CD14-positive monocyte (primary cell): Measurements from ENCODE around the gene ST3GAL3. TPM values are rescaled to one million over a fixed set of nuclear protein-coding genes. Genes with fewer than 3 reads are reported as not detected.
A peak's percentile ranks its signal among the peaks of the same experiment; 100 is the strongest.

ENCODE experiments used
- DNase-seq, 3 donors: peaks; one replicate each; pipeline ENCODE4 v3.0.0-alpha.2; 2011 to 2022
- H2AFZ ChIP-seq: 2 replicates; pipeline ENCODE4 v1.6.0; 2012; ENCODE audit warnings: mild to moderate bottlenecking, low read depth, low read length, inconsistent platforms; ENCODE audit not compliant: insufficient read depth, poor library complexity, severe bottlenecking
- H3K27ac ChIP-seq, 2 donors: 1 replicate in 1 of 2; 2 replicates in 1 of 2; pipeline ENCODE4 v1.5.1; 2012 to 2013; ENCODE audit warnings: low read length in 2 of 2, control low read depth in 1 of 2, inconsistent platforms in 1 of 2, low read depth in 1 of 2, mild to moderate bottlenecking in 1 of 2
- H3K27me3 ChIP-seq, 2 donors: one replicate each; pipeline versions ENCODE4 v1.6.0 to v1.6.1; 2011 to 2013; ENCODE audit warnings: low read length in 2 of 2; ENCODE audit not compliant: control insufficient read depth in 2 of 2, insufficient read depth in 2 of 2
- H3K36me3 ChIP-seq, 2 donors: replicated peaks in 1 of 2; 1 replicate in 1 of 2; 2 replicates in 1 of 2; pipeline versions ENCODE4 v1.5.1 to v1.6.1; 2012 to 2013; ENCODE audit warnings: low read length in 2 of 2, control low read depth in 1 of 2, inconsistent platforms in 1 of 2, mild to moderate bottlenecking in 1 of 2; ENCODE audit not compliant: insufficient read depth in 2 of 2, control insufficient read depth in 1 of 2
- H3K4me1 ChIP-seq, 2 donors: 1 replicate in 1 of 2; 2 replicates in 1 of 2; pipeline versions ENCODE4 v1.5.1 to v1.6.1; 2012 to 2013; ENCODE audit warnings: low read length in 2 of 2, control low read depth in 1 of 2, inconsistent platforms in 1 of 2, mild to moderate bottlenecking in 1 of 2, moderate library complexity in 1 of 2; ENCODE audit not compliant: insufficient read depth in 2 of 2, control insufficient read depth in 1 of 2
- H3K4me2 ChIP-seq: replicated peaks from 2 replicates; pipeline ENCODE3; 2012; ENCODE audit warnings: low read length, moderate library complexity, mild to moderate bottlenecking; ENCODE audit not compliant: poor library complexity, severe bottlenecking; ENCODE audit errors: extremely low read depth
- H3K4me3 ChIP-seq, 3 experiments: fragments of 200-600 bp in 1 of 3; sonication (generic) in 1 of 3; replicated peaks in 1 of 3; 1 replicate in 2 of 3; 2 replicates in 1 of 3; pipeline ENCODE4 v1.5.1; 2011 to 2013; ENCODE audit warnings: low read length in 3 of 3, mild to moderate bottlenecking in 3 of 3, control low read depth in 2 of 3, low read depth in 2 of 3, inconsistent platforms in 1 of 3, moderate library complexity in 1 of 3
- H3K79me2 ChIP-seq: 2 replicates; pipeline ENCODE4 v1.6.0; 2012; ENCODE audit warnings: mild to moderate bottlenecking, control low read depth, inconsistent platforms, low read length, moderate library complexity; ENCODE audit not compliant: insufficient read depth
- H3K9ac ChIP-seq: 2 replicates; pipeline ENCODE4 v1.6.0; 2017; ENCODE audit warnings: low read length, mild to moderate bottlenecking; ENCODE audit not compliant: insufficient read depth, poor library complexity, severe bottlenecking
- H3K9me3 ChIP-seq, 2 donors: replicated peaks in 1 of 2; 1 replicate in 1 of 2; 2 replicates in 1 of 2; pipeline versions ENCODE4 v1.5.1 to v1.6.1; 2012 to 2013; ENCODE audit warnings: low read length in 2 of 2, control low read depth in 1 of 2; ENCODE audit not compliant: control insufficient read depth in 1 of 2, insufficient read depth in 1 of 2
- H4K20me1 ChIP-seq: 2 replicates; pipeline ENCODE4 v1.6.0; 2012; ENCODE audit warnings: mild to moderate bottlenecking, low read length, control low read depth, moderate library complexity; ENCODE audit not compliant: insufficient read depth
- H3K27ac Mint-ChIP-seq, 7 donors: one replicate each; pipeline ENCODE4 v1.8.0; 2020; ENCODE audit warnings: mild to moderate bottlenecking in 7 of 7, mixed read lengths in 7 of 7, moderate library complexity in 6 of 7, inconsistent platforms in 2 of 7
- H3K27me3 Mint-ChIP-seq, 3 donors: one replicate each; pipeline ENCODE4 v1.8.0; 2021 to 2022; ENCODE audit warnings: low read depth in 3 of 3, mild to moderate bottlenecking in 3 of 3, mixed read lengths in 3 of 3, moderate library complexity in 3 of 3, inconsistent platforms in 1 of 3
- H3K36me3 Mint-ChIP-seq, 2 donors: one replicate each; pipeline ENCODE4 v1.8.0; 2020; ENCODE audit warnings: mixed read lengths in 2 of 2, inconsistent platforms in 1 of 2, mild to moderate bottlenecking in 1 of 2
- H3K4me1 Mint-ChIP-seq: one replicate; pipeline ENCODE4 v1.8.0; 2020; ENCODE audit warnings: mild to moderate bottlenecking, mixed read lengths
- H3K4me3 Mint-ChIP-seq, 2 donors: one replicate each; pipeline ENCODE4 v1.8.0; 2020; ENCODE audit warnings: mild to moderate bottlenecking in 2 of 2, mixed read lengths in 2 of 2, moderate library complexity in 1 of 2
- H3K9me3 Mint-ChIP-seq, 7 donors: one replicate each; pipeline ENCODE4 v1.8.0; 2020 to 2022; ENCODE audit warnings: mixed read lengths in 7 of 7, mild to moderate bottlenecking in 6 of 7, moderate library complexity in 6 of 7, inconsistent platforms in 2 of 7
- CTCF ChIP-seq: fragments of 200-600 bp; IDR thresholded peaks from one replicate; pipeline ENCODE4 v1.8.0; 2022; ENCODE audit warnings: antibody characterized with exemption, mild to moderate bottlenecking
- WGBS: methylation state at CpG from one replicate; pipeline ENCODE4 v1.1.5; 2013; ENCODE audit warnings: missing lambda C conversion rate; ENCODE audit not compliant: insufficient coverage; 5-methylcytosine and 5-hydroxymethylcytosine counted together
- intact Hi-C, 2 donors: fragments of 100-400 bp; cut with micrococcal nuclease; formaldehyde crosslinking; loops; one replicate each; pipeline versions ENCODE4 v1.15.0 to v1.15.1; 2023
- polyA plus RNA-seq, 3 donors: library from polyadenylated mRNA; depleted of rRNA in 1 of 3; unstranded in 2 of 3; stranded (reverse) in 1 of 3; fragments of 300-500 nt in 2 of 3; fragments of >200 nt in 1 of 3; fragmentation: Illumina TruSeq in 2 of 3; gene quantifications; 1 replicate in 2 of 3; 2 replicates in 1 of 3; pipeline ENCODE4 v1.2.3, GENCODE V29; 2012 to 2021

The ST3GAL3 gene
- polyA plus RNA-seq, 3 donors = 1.6 to 4.5 (median 2.1) TPM

- no peak for DNase-seq
- Mint-ChIP-seq H3K9me3 (peaks cover 0 to 1% (median 0%) of the 10 kb centered on the region in 7 donors), H3K4me3 (peak overlapping the region; percentile 98 to 99), H3K27me3 (peaks cover 4 to 8% (median 6%) of the 10 kb centered on the region in 3 donors), H3K4me1 (peaks cover 53% of the 10 kb centered on the region), H3K36me3 (peaks cover 37 to 40% of the 10 kb centered on the region in 2 donors), H3K27ac (peak overlapping the region in 6 of 7 donors; percentile 0 to 97 (median 95))
- Histone ChIP-seq H3K36me3 (peaks cover 25 to 37% of the 10 kb centered on the region in 2 donors), H4K20me1 (peaks cover 45% of the 10 kb centered on the region), H3K4me3 (peak overlapping the region; percentile 86 to 98 (median 97)), H3K4me2 (peak overlapping the region; percentile 79), H3K9ac (peak overlapping the region; percentile 100), H3K4me1 (peaks cover 43 to 57% of the 10 kb centered on the region in 2 donors), H3K79me2 (peaks cover 37% of the 10 kb centered on the region), H3K9me3 (no peaks in the 10 kb centered on the region), H3K27me3 (no peaks in the 10 kb centered on the region), H2AFZ (no peak overlapping the region), H3K27ac (peak overlapping the region; percentile 97 to 99)
- TF ChIP-seq CTCF = no peak
- no CpG with 5 or more reads among the region's 4 CpGs for WGBS
- intact Hi-C loops = loop anchor here in 1 of 2 donors (10.0 kb wide), 2 partner anchors 321 to 379 kb away; partner anchors contain the start of genes ERI3 and KDM4A
Measured at GRCh38 chr1:43976045-43976444, 268.7 kb downstream of the ST3GAL3 start.

- peak overlapping the region; percentile 79 for H3K4me2 ChIP-seq
- DNase-seq = no peak
- H3K79me2 ChIP-seq = peaks cover 35% of the 10 kb centered on the region
- H3K9ac ChIP-seq = no peak overlapping the region
- H3K9me3 Mint-ChIP-seq = peaks cover 0 to 1% (median 0%) of the 10 kb centered on the region in 7 donors
- intact Hi-C loops = loop anchor here in 1 of 2 donors (10.0 kb wide), 2 partner anchors 322 to 378 kb away; partner anchors contain the start of genes ERI3 and KDM4A
- H3K4me3 ChIP-seq = peak overlapping the region in 1 of 3 experiments; percentile 98
- H3K4me1 ChIP-seq = peaks cover 43 to 57% of the 10 kb centered on the region in 2 donors
- peak overlapping the region in 5 of 7 donors; percentile 30 to 82 (median 61) for H3K27ac Mint-ChIP-seq
- peaks cover 37 to 39% of the 10 kb centered on the region in 2 donors for H3K36me3 Mint-ChIP-seq
- H3K27me3 Mint-ChIP-seq = peaks cover 4 to 8% (median 6%) of the 10 kb centered on the region in 3 donors
- H3K4me1 Mint-ChIP-seq = peaks cover 54% of the 10 kb centered on the region
- H3K27ac ChIP-seq = peak overlapping the region in 1 of 2 donors; percentile 46
- H2AFZ ChIP-seq = no peak overlapping the region
- WGBS = 100% methylated on average over 5 of the region's 8 CpGs
- peak overlapping the region; percentile 29 to 99 for H3K4me3 Mint-ChIP-seq
- H3K27me3 ChIP-seq = no peaks in the 10 kb centered on the region
- no peak for TF ChIP-seq CTCF
- peaks cover 25 to 35% of the 10 kb centered on the region in 2 donors for H3K36me3 ChIP-seq
- peaks cover 45% of the 10 kb centered on the region for H4K20me1 ChIP-seq
- no peaks in the 10 kb centered on the region for H3K9me3 ChIP-seq
Measured at GRCh38 chr1:43976890-43977289, 269.6 kb downstream of the ST3GAL3 start.
